ENCODE data around the gene TMCC3.
"Not testable (repeated sequence)": the region's sequence is repeated elsewhere in the genome, so short reads cannot be mapped to it uniquely, and the experiment has no call there.

The TMCC3 gene, protein sequence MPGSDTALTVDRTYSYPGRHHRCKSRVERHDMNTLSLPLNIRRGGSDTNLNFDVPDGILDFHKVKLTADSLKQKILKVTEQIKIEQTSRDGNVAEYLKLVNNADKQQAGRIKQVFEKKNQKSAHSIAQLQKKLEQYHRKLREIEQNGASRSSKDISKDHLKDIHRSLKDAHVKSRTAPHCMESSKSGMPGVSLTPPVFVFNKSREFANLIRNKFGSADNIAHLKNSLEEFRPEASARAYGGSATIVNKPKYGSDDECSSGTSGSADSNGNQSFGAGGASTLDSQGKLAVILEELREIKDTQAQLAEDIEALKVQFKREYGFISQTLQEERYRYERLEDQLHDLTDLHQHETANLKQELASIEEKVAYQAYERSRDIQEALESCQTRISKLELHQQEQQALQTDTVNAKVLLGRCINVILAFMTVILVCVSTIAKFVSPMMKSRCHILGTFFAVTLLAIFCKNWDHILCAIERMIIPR

DNA sequence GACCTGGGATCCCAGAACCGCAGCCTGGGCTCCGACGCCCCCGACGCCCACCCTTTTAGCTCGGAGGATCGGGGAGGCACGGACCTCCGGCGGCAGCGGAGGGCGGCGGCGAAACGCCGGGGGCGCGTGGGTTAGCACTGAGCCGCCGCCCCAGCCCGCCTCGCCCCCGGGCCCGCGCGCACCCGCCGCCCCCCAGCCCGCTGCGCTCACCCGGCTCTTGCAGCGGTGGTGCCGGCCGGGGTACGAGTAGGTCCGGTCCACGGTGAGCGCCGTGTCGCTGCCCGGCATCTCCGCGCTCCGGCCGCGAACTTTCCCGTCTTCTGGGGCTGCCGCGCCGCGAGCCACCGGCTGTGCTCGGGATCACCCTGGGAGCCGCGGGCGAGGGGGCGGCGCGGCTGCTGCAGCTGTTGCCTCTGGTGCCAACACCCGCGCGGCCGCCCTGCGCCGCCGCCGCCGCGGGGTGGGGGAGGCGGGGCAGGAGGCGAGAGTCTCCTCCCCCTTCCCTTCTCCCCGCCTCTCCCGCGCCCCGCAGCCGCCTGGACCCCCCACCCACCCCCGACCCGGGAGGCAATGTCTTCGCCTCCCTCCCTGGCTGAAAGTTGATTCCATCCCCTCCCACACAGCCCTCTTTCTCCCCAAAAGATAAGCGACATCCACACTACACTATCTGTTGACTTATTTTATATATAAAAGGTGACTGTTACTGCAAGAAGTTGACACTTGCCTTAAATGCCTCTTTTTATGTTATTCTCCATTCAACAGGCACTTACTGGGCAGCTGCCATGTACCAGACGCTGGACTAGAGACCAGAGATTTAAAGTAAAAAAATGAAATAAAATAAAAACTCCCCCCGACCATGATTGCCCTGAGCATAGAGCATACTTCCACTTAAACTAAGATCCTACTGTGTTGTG is at the start of gene TMCC3:
TSS of gene TMCC3 (minus strand) at position 415 of the 914 bp plus-strand sequence. CDS start at position 288, 127 bp downstream.
- peak; percentile 41 for DNase-seq

DNA sequence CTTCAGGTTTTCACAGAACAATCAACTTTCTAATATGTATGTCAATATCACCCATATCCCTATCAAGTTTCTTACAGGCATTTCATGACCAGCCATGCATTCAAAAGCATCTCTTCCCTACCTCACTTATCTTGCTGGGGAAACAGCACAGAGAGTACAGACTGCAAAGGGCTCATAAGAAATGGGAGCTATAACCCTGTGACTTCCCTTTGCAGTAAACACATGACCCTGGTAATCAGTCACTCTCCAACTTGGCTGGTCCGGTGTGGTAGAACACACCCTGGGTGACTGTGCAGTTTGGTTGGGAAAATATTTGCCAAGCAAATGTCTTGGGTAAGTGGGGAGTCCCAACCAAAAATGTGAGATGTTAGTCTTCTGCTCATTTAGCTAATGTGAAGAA is 49.4 kb upstream of the TMCC3 start:
- no peak for DNase-seq

DNA sequence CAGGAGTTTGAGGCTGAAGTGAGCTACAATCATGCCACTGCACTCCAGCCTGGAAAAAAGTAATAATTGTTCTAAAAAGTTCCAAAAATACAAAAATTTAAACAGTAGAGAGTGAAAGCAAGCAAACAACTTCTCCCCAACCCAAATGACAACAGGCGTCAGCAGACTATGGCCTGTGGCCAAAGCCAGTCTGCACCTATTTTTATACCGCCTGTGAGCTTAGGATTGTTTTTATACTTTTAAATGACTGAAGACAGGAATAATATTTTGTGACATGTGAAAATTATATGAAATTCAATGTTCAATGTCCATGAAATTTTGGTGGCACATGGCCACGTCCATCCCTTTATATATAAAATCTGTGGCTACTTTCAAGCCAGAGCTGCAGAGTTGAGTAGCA is 48.2 kb upstream of the TMCC3 start:
- no peak for DNase-seq

DNA sequence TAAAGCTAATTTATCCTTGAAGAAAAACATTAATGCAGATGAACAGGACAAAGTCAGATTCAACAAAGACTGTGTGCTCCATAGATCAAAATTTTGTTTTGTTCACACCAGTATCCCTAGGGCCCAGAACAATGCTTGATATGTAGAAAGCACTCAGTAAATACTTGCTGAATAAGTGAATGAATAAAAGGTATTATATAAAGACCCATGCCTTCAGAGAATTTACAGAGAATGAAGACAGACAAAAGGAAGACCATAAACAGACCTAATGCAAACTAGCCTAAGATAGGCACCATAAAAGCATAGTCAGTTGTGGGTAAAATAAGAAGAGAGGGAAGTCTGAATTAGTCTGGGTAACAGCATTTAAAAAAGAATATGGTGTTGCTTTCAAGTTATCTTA is 47.3 kb upstream of the TMCC3 start:
- no peak for DNase-seq

- DNase-seq = no peak
Observed at GRCh38 chr12:94694732-94695131, 44.4 kb upstream of the TMCC3 start.

GRCh38 chr12:94692826-94693225 is 42.5 kb upstream of the TMCC3 start:
- not testable (repeated sequence) for DNase-seq

DNA sequence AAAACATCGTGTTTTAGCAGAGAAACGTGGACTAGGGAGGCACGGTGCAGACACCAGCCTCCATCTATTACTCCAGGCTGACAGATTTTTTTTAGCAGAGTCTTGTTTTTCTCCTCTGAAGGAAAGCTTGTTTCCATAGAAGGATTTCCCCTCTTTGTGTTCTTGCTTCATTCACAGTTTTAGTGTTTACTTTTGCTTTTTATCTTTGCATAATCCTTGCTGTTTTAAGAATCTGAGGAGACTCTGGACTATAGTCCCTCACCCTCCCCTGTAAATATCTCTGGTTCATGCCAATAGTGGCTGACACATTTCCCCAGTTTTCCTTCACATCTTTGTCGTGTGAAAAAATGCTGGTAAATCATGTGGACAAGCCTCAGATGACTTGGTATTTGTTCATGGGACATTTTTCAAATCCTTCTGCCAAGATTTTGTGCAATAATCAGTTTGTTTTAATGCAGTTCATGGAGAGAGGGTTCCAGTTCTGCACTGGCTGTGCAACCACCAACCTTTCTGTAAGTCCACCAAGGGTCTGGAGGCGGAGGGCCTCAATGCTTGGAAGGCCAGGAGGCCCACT is 39.9 kb upstream of the TMCC3 start:
- DNase-seq = no peak

GRCh38 chr12:94689646-94690036 is 39.3 kb upstream of the TMCC3 start:
- no peak for DNase-seq

DNA sequence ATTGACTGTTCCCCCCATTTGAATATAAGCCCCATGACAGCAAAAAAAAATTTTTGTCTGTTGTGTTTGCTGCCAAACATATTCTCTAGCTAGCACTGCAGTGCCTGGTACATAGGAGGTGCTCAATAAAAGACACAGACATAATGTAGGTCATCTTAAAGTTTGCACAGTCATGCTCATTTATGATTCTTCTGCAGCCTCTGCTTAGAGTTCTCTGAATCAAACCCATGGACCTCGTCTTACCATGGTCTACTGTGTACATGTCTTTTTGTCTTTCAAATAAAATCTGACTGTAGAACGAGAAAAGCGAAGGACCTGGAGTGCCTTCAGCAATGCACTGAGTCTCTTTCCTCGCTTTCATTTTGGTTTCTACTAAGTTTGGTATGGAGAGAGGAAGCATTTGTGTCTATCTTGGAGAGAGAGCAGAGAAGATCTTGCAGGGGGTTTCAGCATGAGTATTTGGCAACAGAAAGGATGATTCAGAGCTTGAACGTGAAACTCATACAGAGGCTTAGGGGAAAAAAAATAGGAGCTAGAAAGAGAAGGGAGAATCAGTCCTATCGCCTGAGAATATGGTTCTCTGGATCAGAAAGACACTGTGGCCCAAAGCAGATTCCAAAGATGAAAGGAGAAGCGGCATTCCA is 38.8 kb upstream of the TMCC3 start:
- DNase-seq = no peak

DNA sequence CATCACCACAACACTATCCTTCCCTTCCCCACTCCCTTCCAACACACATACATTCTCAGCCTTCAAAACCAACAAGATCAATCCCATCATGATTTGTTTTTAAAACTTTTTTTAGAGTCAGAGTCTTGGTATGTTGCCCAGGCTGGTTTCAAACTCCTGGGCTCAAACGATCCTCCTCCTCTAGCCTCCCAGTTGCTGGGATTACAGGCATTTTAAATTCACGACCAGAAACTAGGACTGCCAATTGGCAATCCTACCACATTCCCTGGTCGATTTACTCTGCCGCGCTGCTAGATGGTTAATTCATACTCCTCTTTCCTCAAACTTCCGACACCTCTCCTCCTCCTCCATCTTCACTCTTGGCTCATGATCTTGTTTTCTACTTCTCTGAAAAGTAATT is 37.5 kb upstream of the TMCC3 start:
- no peak for DNase-seq

DNA sequence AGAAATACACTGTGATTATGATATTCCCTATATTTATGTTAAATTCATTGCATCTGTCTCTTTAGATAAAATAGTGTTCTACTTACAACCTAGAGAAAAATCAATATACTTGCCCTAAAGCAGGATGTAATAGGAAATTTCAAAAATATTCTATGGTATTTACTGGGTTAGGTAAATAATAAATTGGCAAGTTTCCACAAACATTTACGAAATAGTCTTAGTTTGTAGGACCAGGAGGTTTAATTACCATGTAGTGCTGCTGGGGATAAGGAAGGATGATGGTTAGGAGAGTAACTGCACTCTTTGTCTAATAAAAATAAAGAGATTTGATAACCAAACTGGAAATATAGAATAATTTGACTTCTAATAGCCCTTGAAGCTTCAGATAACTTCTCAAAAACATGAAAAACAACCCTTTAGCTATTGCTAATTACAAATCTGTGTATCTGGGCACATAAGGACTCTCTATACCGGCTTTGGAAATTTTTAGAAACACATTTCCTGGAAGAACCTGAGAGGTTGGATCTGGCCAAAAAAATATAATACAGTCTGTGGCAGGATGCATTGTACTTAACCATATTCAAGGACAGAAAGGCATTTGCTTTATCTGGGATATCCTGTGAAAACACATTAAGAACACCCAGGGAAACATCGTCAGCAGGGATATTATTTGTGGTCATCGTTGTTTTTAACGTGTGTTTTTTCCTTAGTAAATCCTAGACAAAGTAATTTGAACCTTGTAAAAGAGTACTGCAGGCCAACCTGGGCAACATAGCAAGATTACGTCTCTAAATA is 36.7 kb upstream of the TMCC3 start:
- no peak for DNase-seq

DNA sequence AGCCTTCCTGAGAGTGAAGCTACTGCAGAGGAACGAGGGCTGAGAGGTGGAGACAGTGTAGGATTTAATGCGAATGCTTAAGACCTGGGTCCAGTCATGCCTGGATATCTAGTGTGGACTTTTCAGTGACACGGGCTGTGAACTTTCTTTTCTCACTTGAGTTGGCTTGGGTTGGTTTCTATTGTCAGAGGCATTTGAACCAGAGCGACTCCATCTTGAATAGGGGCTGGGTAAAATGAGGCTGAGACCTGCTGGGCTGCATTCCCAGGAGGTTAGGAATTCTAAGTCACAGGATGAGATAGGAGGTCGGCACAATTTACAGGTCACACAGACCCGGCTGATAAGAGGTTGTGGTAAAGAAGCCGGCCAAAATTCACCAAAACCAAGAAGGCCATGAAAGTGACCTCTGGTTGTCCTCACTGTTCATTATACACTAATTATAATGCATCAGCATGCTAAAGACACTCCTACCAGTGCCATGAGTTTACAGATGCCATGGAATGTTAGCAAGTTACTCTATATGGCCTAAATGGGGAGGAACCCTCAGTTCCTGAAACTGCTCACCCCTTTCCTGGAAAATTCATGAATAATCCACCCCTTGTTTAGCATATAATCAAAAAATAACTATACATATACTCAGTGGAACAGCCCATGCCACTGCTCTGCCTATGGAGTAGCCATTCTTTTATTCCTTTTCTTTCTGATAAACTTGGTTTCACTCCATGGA is 34.2 kb upstream of the TMCC3 start:
- DNase-seq = no peak

DNA sequence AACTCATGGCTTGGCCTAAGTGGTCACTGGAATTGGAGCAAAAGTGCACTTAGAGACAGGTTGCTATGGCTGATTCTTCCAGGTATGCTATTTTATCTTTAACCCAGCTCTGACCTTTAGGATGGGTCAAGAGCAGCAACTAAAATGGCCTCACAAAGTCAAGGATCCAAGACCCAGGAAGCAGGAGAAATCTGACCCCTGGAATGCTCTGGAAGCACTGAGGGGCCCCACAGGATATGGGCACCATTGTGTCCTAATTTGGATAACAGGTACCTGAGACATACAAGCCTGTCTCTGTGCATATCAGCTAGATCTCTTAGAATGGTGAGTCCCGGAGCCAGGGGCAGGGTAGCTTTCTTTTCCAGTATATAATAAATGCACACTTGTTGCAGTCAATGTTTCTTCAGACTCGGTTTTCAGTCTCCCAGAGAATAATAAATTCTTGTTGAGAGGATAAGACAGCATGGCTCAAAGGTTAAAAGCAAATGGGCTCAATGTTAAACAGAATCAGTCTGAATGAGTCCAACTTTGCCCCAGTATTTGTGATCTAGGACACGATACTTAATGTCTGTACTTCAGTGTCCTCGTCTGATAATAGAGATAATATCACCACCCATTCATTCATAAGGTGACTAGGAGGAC is 29.3 kb upstream of the TMCC3 start:
- DNase-seq = no peak

DNA sequence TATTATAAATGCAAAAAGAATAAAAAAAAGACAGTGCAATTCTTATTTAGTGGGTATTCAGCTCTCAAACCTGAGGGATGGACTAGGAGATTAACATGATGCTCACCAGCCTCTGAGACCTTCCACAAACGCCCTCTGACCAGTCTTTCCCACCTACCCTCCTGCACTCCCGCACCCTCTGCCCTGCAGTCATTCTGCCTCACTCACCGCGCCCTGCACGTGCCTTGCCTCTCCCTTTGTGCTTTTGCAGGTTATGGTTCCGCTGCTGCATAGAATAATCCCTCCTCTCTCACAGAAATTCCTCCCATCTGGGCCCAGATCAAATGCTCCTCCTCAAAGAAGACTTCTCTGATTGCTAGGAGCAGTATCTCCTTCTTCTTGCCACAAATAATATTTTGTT is 28.5 kb upstream of the TMCC3 start:
- no peak for DNase-seq

- DNase-seq = no peak
Observed at GRCh38 chr12:94678379-94678778, 28.0 kb upstream of the TMCC3 start.

DNA sequence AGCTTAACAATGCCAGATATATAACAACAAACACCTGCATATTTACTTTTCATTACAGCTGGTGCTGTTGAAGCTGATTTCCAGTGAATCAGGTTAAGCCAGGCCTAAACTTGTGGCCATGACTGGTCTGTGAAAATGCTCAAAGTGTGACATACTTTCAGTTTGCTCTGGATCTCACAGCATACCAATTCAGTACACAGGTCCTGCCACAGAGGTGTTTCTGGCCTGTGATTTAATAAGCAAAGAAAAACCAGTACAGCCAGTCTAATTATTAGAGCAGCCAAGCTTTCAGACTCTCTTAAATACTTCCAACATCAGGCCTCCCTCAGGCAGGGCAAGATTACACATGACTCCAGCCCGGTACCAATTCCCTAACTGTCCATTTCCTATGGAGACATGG is 27.4 kb upstream of the TMCC3 start:
- DNase-seq = no peak

DNA sequence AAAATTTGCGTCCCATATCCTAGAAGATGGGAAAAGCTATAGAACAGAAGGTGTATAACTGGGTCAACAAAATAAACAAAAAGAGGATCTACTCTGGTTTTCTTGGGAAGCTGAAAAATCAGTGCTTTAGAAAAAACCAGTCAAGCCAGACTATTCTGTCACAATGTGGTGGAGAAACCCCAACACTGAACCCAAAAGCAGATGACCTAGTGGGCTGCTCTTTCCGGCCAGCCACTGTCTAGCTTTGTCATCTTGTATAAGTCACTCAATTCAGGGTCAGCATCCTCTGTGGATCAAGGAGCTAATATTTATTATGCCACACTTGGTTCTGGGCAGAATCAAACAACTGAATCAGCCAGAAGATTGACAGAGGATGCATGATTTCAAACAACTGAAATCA is 26.6 kb upstream of the TMCC3 start:
- DNase-seq = no peak

GRCh38 chr12:94676031-94676641 is 25.8 kb upstream of the TMCC3 start:
- no peak for DNase-seq

DNA sequence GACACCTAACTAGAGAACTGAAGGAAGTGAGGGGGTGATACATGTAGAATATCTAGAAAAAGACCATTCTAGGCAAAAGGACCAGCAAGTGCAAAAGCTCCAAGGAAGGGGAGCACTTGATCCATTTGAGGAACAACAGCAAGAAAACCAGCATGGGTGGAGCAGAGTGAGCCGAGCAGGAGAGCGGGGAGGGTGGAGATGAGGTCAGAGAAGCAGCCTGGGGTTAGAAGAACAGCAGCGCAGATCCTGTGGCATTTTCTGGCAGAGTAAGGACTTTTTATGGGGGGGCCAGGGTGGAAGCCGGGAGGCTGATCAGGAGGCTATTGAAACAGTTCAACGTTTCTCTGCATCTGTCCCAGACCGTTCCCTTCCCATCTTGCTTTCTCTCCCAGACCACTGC is 24.5 kb upstream of the TMCC3 start:
- no peak for DNase-seq

DNA sequence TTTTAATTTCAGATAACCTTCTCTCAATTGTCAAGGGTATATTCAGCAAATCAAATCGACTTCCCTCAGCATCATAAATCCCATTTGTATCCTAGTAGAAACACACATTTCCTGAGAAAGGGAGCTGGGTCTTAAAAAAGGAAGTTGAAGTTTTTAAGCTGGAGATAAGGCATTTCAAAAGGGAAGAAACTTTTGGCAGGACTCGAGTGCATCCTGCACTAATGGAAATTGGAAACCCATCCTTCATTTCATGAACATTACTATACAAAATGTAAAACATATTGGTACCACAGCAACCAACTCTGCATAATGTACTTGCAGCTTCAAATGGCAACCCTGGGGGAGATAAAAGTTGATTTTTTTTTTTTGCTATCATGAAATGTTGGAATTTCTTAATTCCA is 23.7 kb upstream of the TMCC3 start:
- DNase-seq = no peak

DNA sequence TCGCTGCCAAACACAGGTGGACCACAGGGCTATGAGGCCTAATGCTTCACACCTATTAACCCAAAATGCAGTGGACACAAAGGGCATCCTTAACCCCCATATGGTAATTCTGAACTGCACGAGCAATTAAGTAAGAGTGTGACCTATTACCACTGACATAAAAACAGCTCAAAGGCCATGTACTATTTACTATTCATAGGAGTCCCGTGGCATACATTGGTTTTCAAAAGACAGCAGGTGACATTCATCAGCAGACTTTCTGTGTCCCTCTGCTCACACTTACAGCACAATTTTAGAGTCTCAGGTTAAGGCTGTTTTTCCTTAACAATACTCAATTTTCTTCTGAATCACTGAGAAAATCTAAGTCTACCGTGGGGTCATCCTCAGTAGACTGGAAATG is 23.1 kb upstream of the TMCC3 start:
- no peak for DNase-seq

Measured in NCI-H2171 treated with DMSO at 0.1 percent for 48 hours (cell line).